OCI-LY1 (cell line): ENCODE data around the gene PRTN3.

Experiments
- H2AFZ ChIP-seq: fragments of 200-600 bp; sonication (generic), shearing (Covaris generic); 2 replicates; pipeline ENCODE4 v1.6.0; 2014; ENCODE audit warnings: antibody characterized with exemption, mild to moderate bottlenecking, low read length
- H3F3A ChIP-seq: fragments of 200-600 bp; sonication (generic), shearing (Covaris generic); 2 replicates; pipeline ENCODE4 v1.6.0; 2014; ENCODE audit warnings: mild to moderate bottlenecking, antibody characterized with exemption, low read length, moderate library complexity; ENCODE audit not compliant: insufficient read depth
- H3K27ac ChIP-seq: fragments of 200-600 bp; sonication (generic); 2 replicates; pipeline ENCODE4 v1.5.1; 2014; ENCODE audit warnings: low read length, mixed run types, mild to moderate bottlenecking, low read depth; ENCODE audit not compliant: poor library complexity, severe bottlenecking
- H3K27me3 ChIP-seq: fragments of 200-600 bp; sonication (generic); 2 replicates; pipeline ENCODE4 v1.6.0; 2014; ENCODE audit warnings: antibody characterized with exemption, mild to moderate bottlenecking, low read length, moderate library complexity; ENCODE audit not compliant: insufficient read depth
- H3K36me3 ChIP-seq: fragments of 200-600 bp; sonication (generic); 2 replicates; pipeline ENCODE4 v1.6.1; 2014; ENCODE audit warnings: mild to moderate bottlenecking, antibody characterized with exemption, low read length, moderate library complexity, mixed read lengths; ENCODE audit not compliant: insufficient read depth
- H3K4me1 ChIP-seq: fragments of 200-600 bp; sonication (generic); 2 replicates; pipeline ENCODE4 v1.5.1; 2014; ENCODE audit warnings: mild to moderate bottlenecking, low read length, moderate library complexity; ENCODE audit not compliant: insufficient read depth, severe bottlenecking
- H3K4me2 ChIP-seq: fragments of 200-600 bp; sonication (generic), shearing (Covaris generic); 2 replicates; pipeline ENCODE4 v1.6.1; 2014; ENCODE audit warnings: low read length
- H3K4me3 ChIP-seq: fragments of 200-600 bp; sonication (generic); 2 replicates; pipeline ENCODE4 v1.5.1; 2014; ENCODE audit warnings: low read length, low read depth, mild to moderate bottlenecking, mixed read lengths; ENCODE audit not compliant: poor library complexity, severe bottlenecking
- H3K79me2 ChIP-seq: fragments of 200-600 bp; shearing (Covaris generic); 2 replicates; pipeline ENCODE4 v1.6.1; 2016; ENCODE audit warnings: mixed run types, low read length, mixed read lengths; ENCODE audit not compliant: insufficient read depth
- H3K9ac ChIP-seq: fragments of 200-600 bp; sonication (generic), shearing (Covaris generic); 2 replicates; pipeline ENCODE4 v1.6.1; 2014; ENCODE audit warnings: mild to moderate bottlenecking, low read length, mixed read lengths
- H3K9me2 ChIP-seq: fragments of 200-600 bp; sonication (generic), shearing (Covaris generic); 2 replicates; pipeline ENCODE4 v1.6.1; 2014; ENCODE audit warnings: low read depth, mild to moderate bottlenecking, low read length, mixed read lengths
- H3K9me3 ChIP-seq: fragments of 200-600 bp; shearing (Covaris generic); 2 replicates; pipeline ENCODE4 v1.6.1; 2014; ENCODE audit warnings: low read length, mixed read lengths
- H4K20me1 ChIP-seq: fragments of 200-600 bp; sonication (generic), shearing (Covaris generic); 2 replicates; pipeline ENCODE4 v1.6.0; 2016; ENCODE audit warnings: mild to moderate bottlenecking, low read length; ENCODE audit not compliant: insufficient read depth
- EZH2 ChIP-seq: fragments of 200-600 bp; sonication (generic), shearing (Covaris generic); IDR thresholded peaks from 2 replicates; pipeline ENCODE4 v1.8.0; 2017; ENCODE audit warnings: borderline replicate concordance, mixed run types, mild to moderate bottlenecking, antibody characterized with exemption, low read length, moderate library complexity, mixed read lengths
- TF ChIP-seq, protein P1 (sequence below): fragments of 200-600 bp; sonication (generic), shearing (Covaris generic); IDR thresholded peaks from 2 replicates; pipeline ENCODE4 v1.5.1; 2017; ENCODE audit warnings: mild to moderate bottlenecking, antibody characterized with exemption, low read length, moderate library complexity, mixed read lengths

PRTN3 gene

DNA sequence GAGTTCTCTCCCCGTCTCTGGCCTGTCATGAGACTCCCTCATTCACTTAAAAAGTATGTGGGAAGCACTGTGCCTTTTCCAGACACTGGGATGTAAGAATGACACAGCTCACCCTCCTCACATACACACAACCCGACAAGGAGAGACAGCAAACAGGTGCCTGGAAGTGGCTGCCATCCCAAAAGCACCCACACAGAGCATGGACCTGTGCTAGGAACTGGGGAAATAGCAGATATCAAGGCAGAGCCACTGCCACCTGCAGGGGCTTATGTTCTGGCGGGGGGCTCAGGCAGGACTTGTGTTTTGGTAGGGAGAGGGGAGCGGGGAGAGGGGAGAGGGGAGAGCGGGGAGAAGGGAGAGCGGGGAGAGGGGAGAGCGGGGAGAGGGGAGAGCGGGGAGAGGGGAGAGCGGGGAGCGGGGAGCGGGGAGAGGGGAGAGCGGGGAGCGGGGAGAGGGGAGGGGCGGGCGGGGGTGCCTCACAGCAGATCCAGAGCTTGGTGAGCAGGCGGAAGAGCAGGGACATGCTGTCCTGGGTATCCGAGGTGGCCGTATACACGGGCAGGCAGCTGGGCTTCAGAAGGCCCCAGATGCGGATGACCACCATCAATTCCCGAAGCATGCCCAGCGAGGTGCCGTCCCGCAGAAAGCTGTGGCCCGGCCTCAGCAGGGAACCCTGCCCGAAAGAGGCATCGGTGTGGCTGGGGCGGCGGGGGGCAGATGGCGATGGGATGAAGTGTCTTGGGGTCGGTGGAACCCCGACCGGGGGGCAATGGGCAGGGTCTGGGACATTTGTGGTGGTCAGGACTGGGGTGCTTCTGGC lies 30.9 kb downstream of the PRTN3 start:
- Histone ChIP-seq H3K9me3 (no peaks in the 10 kb centered on the region), H3K4me2 (peak overlapping the region; percentile 72), H3K36me3 (peaks cover 26% of the 10 kb centered on the region), H3F3A (no peaks in the 10 kb centered on the region), H3K9me2 (no peaks in the 10 kb centered on the region), H3K27ac (peak overlapping the region; percentile 69), H4K20me1 (no peaks in the 10 kb centered on the region), H3K27me3 (no peaks in the 10 kb centered on the region), H2AFZ (no peak overlapping the region), H3K9ac (no peak overlapping the region), H3K4me1 (peaks cover 17% of the 10 kb centered on the region), H3K4me3 (no peak overlapping the region), H3K79me2 (no peaks in the 10 kb centered on the region)
- TF ChIP-seq, protein P1, sequence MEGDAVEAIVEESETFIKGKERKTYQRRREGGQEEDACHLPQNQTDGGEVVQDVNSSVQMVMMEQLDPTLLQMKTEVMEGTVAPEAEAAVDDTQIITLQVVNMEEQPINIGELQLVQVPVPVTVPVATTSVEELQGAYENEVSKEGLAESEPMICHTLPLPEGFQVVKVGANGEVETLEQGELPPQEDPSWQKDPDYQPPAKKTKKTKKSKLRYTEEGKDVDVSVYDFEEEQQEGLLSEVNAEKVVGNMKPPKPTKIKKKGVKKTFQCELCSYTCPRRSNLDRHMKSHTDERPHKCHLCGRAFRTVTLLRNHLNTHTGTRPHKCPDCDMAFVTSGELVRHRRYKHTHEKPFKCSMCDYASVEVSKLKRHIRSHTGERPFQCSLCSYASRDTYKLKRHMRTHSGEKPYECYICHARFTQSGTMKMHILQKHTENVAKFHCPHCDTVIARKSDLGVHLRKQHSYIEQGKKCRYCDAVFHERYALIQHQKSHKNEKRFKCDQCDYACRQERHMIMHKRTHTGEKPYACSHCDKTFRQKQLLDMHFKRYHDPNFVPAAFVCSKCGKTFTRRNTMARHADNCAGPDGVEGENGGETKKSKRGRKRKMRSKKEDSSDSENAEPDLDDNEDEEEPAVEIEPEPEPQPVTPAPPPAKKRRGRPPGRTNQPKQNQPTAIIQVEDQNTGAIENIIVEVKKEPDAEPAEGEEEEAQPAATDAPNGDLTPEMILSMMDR, result no peak
- no peak for TF ChIP-seq EZH2

DNA sequence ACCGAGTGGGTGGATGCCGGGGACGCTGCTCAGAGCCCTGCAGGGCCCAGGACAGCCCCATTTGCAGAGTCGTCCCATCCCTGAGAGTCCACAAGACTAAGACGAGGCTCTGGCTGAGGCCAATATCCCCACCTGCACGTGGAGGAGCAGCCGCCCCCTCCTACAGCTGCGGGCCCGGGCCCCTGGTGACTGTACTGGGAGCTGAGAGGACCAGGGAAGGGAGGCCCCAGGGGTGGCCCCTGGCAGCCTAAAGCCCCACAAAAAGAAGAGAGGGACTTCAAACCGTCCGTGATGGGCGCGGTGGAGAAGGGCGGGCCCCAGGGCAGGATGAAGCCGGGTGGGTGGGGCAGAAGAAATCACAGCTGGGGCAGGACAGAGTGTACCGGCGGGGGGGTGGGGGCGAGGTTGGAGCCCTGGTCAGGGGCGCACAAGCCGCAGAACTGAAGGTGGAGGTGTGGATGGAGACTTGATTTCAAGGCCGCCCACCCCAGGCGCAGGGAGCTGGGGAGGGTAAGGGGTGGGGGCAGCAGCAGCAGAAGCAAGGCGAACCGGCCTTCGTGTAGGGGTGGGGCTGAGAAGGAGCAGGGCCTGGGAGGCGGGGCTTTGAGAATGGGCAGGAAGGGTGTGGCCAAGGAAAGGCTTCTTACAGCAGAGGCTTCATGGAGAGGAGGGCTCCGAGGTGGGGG lies 31.6 kb downstream of the PRTN3 start:
- H3K36me3 ChIP-seq, result peaks cover 26% of the 10 kb centered on the region
- no peaks in the 10 kb centered on the region for H3K9me3 ChIP-seq
- no peaks in the 10 kb centered on the region for H3F3A ChIP-seq

DNA sequence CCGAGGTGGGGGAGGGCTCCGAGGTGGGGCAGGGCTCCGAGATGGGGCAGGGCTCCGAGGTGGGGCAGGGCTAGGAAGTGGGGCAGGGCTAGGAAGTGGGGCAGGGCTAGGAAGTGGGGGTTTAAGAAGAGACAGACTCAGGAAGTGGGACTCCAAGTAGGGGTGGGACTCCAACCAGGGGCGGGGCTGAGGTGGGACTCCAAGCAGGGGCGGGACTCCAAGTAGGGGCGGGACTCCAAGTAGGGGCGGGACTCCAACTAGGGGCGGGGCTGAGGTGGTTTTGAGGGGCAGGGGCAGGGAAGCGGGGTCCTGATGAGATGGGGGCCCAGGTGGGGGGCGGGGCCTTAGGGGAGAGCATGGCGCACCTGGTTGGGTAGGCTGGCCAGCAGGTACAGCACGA lies 32.3 kb downstream of the PRTN3 start:
- Histone ChIP-seq H2AFZ (no peak overlapping the region), H3K79me2 (no peaks in the 10 kb centered on the region), H3K4me1 (peaks cover 17% of the 10 kb centered on the region), H3K4me3 (peak overlapping the region; percentile 12), H3K27ac (no peak overlapping the region), H3K9ac (no peak overlapping the region), H3K4me2 (peak overlapping the region; percentile 20; the same call in 1 of the 2 replicates), H4K20me1 (no peaks in the 10 kb centered on the region), H3F3A (no peaks in the 10 kb centered on the region), H3K9me3 (no peaks in the 10 kb centered on the region), H3K9me2 (no peaks in the 10 kb centered on the region), H3K27me3 (no peaks in the 10 kb centered on the region), H3K36me3 (peaks cover 20% of the 10 kb centered on the region)
- TF ChIP-seq, protein P1, result no peak
- TF ChIP-seq EZH2, result no peak

More for the DNA sequence above, 31.6 kb downstream of the PRTN3 start:
- H3K27me3 ChIP-seq, result no peaks in the 10 kb centered on the region
- H3K9ac ChIP-seq, result no peak overlapping the region; the same call in 1 of the 2 replicates
- peak overlapping the region; percentile 48 for H3K4me3 ChIP-seq
- no peak overlapping the region for H2AFZ ChIP-seq
- H3K27ac ChIP-seq, result peak overlapping the region; percentile 69
- H3K4me2 ChIP-seq, result peak overlapping the region; percentile 72
- no peaks in the 10 kb centered on the region for H3K9me2 ChIP-seq
- TF ChIP-seq EZH2, result no peak
- TF ChIP-seq, protein P1, result no peak
- H3K79me2 ChIP-seq, result no peaks in the 10 kb centered on the region
- peaks cover 17% of the 10 kb centered on the region for H3K4me1 ChIP-seq
- H4K20me1 ChIP-seq, result no peaks in the 10 kb centered on the region
